Lower leg skin (tissue), 3 donors: ENCODE measurements around the gene VAV2.

Source experiments
- POLR2A ChIP-seq, 2 donors: fragments of 450-650 bp; IDR thresholded peaks; one replicate each; pipeline ENCODE4 v1.6.1; 2016 to 2017; ENCODE audit warnings: antibody characterized with exemption in 2 of 2, mild to moderate bottlenecking in 1 of 2, moderate library complexity in 1 of 2
- TF ChIP-seq, protein P1 (sequence below), 3 donors: fragments of 450-650 bp; IDR thresholded peaks; one replicate each; pipeline ENCODE4 v1.5.1; 2016; ENCODE audit warnings: antibody characterized with exemption in 3 of 3, mild to moderate bottlenecking in 3 of 3, moderate library complexity in 2 of 3

- TF ChIP-seq, protein P1, sequence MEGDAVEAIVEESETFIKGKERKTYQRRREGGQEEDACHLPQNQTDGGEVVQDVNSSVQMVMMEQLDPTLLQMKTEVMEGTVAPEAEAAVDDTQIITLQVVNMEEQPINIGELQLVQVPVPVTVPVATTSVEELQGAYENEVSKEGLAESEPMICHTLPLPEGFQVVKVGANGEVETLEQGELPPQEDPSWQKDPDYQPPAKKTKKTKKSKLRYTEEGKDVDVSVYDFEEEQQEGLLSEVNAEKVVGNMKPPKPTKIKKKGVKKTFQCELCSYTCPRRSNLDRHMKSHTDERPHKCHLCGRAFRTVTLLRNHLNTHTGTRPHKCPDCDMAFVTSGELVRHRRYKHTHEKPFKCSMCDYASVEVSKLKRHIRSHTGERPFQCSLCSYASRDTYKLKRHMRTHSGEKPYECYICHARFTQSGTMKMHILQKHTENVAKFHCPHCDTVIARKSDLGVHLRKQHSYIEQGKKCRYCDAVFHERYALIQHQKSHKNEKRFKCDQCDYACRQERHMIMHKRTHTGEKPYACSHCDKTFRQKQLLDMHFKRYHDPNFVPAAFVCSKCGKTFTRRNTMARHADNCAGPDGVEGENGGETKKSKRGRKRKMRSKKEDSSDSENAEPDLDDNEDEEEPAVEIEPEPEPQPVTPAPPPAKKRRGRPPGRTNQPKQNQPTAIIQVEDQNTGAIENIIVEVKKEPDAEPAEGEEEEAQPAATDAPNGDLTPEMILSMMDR (IDR thresholded peaks at IDR 0.05): no peak
- TF ChIP-seq POLR2A (IDR thresholded peaks at IDR 0.05): no peak
These were observed 48.9 kb downstream of the VAV2 start for GRCh38 chr9:133943036-133943780.
